Fibroblast of lung (primary cell): ENCODE measurements around the gene SEMA4G.

ENCODE experiments used
- EZH2 ChIP-seq: IDR thresholded peaks from 2 replicates; pipeline ENCODE4 v1.5.1; 2012; ENCODE audit warnings: low read length, control low read depth, mild to moderate bottlenecking; ENCODE audit errors: missing control alignments
- TF ChIP-seq, protein P1 (sequence below), 2 donors: IDR thresholded peaks in 1 of 2; conservative IDR thresholded peaks in 1 of 2; 1 replicate in 1 of 2; 2 replicates in 1 of 2; pipeline ENCODE4 v1.5.1; 2011 to 2012; ENCODE audit warnings: low read length in 2 of 2, control low read depth in 1 of 2, inconsistent platforms in 1 of 2, low read depth in 1 of 2, mild to moderate bottlenecking in 1 of 2

DNA sequence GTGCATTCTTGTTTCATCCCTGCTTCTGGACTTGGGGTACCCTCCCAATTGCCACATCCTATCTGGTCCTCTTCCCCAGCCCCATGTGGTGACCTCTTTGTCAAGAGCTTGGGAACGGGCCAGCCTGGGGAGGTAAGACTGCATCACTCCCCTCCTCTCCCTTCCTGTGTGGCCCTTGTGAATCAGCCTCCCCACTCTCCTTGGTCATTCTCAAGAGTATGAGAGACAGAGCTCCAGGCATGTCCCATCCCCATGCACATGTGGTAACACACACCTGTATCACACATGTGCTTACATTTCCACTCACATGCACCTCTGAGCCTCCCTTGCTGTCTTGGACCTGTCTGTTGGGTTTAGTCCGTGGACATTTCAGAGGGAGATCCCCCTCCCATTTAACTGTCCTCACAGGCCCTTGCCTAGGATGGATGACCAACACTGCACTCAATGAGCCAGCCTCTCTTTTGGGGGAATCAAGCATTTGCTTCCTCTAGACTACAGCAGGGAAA lies 15.4 kb downstream of the SEMA4G start:
- TF ChIP-seq, protein P1, sequence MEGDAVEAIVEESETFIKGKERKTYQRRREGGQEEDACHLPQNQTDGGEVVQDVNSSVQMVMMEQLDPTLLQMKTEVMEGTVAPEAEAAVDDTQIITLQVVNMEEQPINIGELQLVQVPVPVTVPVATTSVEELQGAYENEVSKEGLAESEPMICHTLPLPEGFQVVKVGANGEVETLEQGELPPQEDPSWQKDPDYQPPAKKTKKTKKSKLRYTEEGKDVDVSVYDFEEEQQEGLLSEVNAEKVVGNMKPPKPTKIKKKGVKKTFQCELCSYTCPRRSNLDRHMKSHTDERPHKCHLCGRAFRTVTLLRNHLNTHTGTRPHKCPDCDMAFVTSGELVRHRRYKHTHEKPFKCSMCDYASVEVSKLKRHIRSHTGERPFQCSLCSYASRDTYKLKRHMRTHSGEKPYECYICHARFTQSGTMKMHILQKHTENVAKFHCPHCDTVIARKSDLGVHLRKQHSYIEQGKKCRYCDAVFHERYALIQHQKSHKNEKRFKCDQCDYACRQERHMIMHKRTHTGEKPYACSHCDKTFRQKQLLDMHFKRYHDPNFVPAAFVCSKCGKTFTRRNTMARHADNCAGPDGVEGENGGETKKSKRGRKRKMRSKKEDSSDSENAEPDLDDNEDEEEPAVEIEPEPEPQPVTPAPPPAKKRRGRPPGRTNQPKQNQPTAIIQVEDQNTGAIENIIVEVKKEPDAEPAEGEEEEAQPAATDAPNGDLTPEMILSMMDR (conservative IDR thresholded peaks at IDR 0.05 in 1 of 2, IDR thresholded peaks at IDR 0.05 in 1 of 2; ENCODE audit: low read depth in 1 of 2, low read length in 2 of 2) = no peak
- TF ChIP-seq EZH2 = no peak
